ENCODE data around the gene GPR137B. TPM values are rescaled to one million over a fixed set of nuclear protein-coding genes. Genes with fewer than 3 reads are reported as not detected.
"Not testable (repeated sequence)": the region's sequence is repeated elsewhere in the genome, so short reads cannot be mapped to it uniquely, and the experiment has no call there.

The GPR137B gene
- total and polyA plus RNA-seq, 4 donors: 2.2 to 8.6 (median 5.3) TPM

GRCh38 chr1:236155841-236156503 is 13.6 kb downstream of the GPR137B start:
- no peak overlapping the region for H3K27ac ChIP-seq (ENCODE audit: low read depth in 1 of 2, low read length in 2 of 2)
- peaks cover 0 to 4% (median 0%) of the 10 kb centered on the region in 4 donors for H3K4me1 ChIP-seq (ENCODE audit: control insufficient read depth in 4 of 4, insufficient read depth in 4 of 4, low read length in 3 of 4)
- H3K27me3 ChIP-seq (ENCODE audit: control insufficient read depth in 4 of 4, insufficient read depth in 4 of 4, low read length in 3 of 4): no peaks in the 10 kb centered on the region
- no peaks in the 10 kb centered on the region for H3K36me3 ChIP-seq (ENCODE audit: control insufficient read depth in 4 of 4, insufficient read depth in 3 of 4, low read depth in 1 of 4, low read length in 3 of 4)
- no peak for DNase-seq (ENCODE audit: low spot score)
- 95% methylated on average over 15 of the region's 15 CpGs for WGBS
- no peak overlapping the region for H3K4me3 ChIP-seq (ENCODE audit: low read depth in 1 of 3, low read length in 3 of 3)
- no peak overlapping the region for H3K9ac ChIP-seq (ENCODE audit: low read depth in 1 of 2, low read length in 2 of 2)
- H3K9me3 ChIP-seq (ENCODE audit: control insufficient read depth in 4 of 4, low read length in 3 of 4): no peaks in the 10 kb centered on the region
- TF ChIP-seq ATF3 (IDR thresholded peaks at IDR 0.05) (no peak), JUND (IDR thresholded peaks at IDR 0.05) (no peak), RAD21 (IDR thresholded peaks at IDR 0.05) (no peak), FOXA2 (IDR thresholded peaks at IDR 0.05) (no peak), GABPA (IDR thresholded peaks at IDR 0.05 in 1 of 2, conservative IDR thresholded peaks at IDR 0.05 in 1 of 2) (no peak), MAX (IDR thresholded peaks at IDR 0.05) (no peak), CTCF (IDR thresholded peaks at IDR 0.05; ENCODE audit: low read depth, low read length, missing input control) (no peak), TAF1 (conservative IDR thresholded peaks at IDR 0.05) (no peak), ZBTB33 (IDR thresholded peaks at IDR 0.05) (no peak), NR2F2 (IDR thresholded peaks at IDR 0.05) (no peak), EGR1 (IDR thresholded peaks at IDR 0.05; ENCODE audit: low read depth in 2 of 2) (no peak), HNF4A (conservative IDR thresholded peaks at IDR 0.05) (no peak), YY1 (IDR thresholded peaks at IDR 0.05) (no peak), FOXA1 (IDR thresholded peaks at IDR 0.05) (no peak), RXRA (IDR thresholded peaks at IDR 0.05) (no peak)

- TF ChIP-seq FOXA1 (IDR thresholded peaks at IDR 0.05): no peak
- no peak for TF ChIP-seq CTCF (IDR thresholded peaks at IDR 0.05; ENCODE audit: low read depth, low read length, missing input control)
- no peak for TF ChIP-seq JUND (IDR thresholded peaks at IDR 0.05)
- TF ChIP-seq RXRA (IDR thresholded peaks at IDR 0.05): no peak
- 83% methylated on average over 18 of the region's 18 CpGs for WGBS
- Histone ChIP-seq H3K9ac (ENCODE audit: low read depth in 1 of 2, low read length in 2 of 2) (no peak overlapping the region), H3K9me3 (ENCODE audit: control insufficient read depth in 4 of 4, low read length in 3 of 4) (no peaks in the 10 kb centered on the region), H3K4me1 (ENCODE audit: control insufficient read depth in 4 of 4, insufficient read depth in 4 of 4, low read length in 3 of 4) (peaks cover 0 to 4% (median 0%) of the 10 kb centered on the region in 4 donors), H3K4me3 (ENCODE audit: low read depth in 1 of 3, low read length in 3 of 3) (no peak overlapping the region), H3K27ac (ENCODE audit: low read depth in 1 of 2, low read length in 2 of 2) (no peak overlapping the region), H3K36me3 (ENCODE audit: control insufficient read depth in 4 of 4, insufficient read depth in 3 of 4, low read depth in 1 of 4, low read length in 3 of 4) (no peaks in the 10 kb centered on the region), H3K27me3 (ENCODE audit: control insufficient read depth in 4 of 4, insufficient read depth in 4 of 4, low read length in 3 of 4) (no peaks in the 10 kb centered on the region)
- no peak for DNase-seq (ENCODE audit: low spot score)
Observed at GRCh38 chr1:236156512-236157208, 14.3 kb downstream of the GPR137B start.

GRCh38 chr1:236158072-236158471 is 15.7 kb downstream of the GPR137B start:
- not testable (repeated sequence) for H3K4me3 ChIP-seq (ENCODE audit: low read depth in 1 of 3, low read length in 3 of 3); H3K27me3 ChIP-seq (ENCODE audit: control insufficient read depth in 4 of 4, insufficient read depth in 4 of 4, low read length in 3 of 4); H3K9me3 ChIP-seq (ENCODE audit: control insufficient read depth in 4 of 4, low read length in 3 of 4); H3K36me3 ChIP-seq (ENCODE audit: control insufficient read depth in 4 of 4, insufficient read depth in 3 of 4, low read depth in 1 of 4, low read length in 3 of 4); H3K9ac ChIP-seq (ENCODE audit: low read depth in 1 of 2, low read length in 2 of 2); H3K27ac ChIP-seq (ENCODE audit: low read depth in 1 of 2, low read length in 2 of 2); H3K4me1 ChIP-seq (ENCODE audit: control insufficient read depth in 4 of 4, insufficient read depth in 4 of 4, low read length in 3 of 4); DNase-seq (ENCODE audit: low spot score)
- 92% methylated on average over 9 of the region's 9 CpGs for whole genome bisulfite sequencing
